Measurements from ENCODE around the gene VENTX.

GRCh38 chr10:133247681-133248333, 10.2 kb downstream of the VENTX start:
- TF ChIP-seq, protein P1, sequence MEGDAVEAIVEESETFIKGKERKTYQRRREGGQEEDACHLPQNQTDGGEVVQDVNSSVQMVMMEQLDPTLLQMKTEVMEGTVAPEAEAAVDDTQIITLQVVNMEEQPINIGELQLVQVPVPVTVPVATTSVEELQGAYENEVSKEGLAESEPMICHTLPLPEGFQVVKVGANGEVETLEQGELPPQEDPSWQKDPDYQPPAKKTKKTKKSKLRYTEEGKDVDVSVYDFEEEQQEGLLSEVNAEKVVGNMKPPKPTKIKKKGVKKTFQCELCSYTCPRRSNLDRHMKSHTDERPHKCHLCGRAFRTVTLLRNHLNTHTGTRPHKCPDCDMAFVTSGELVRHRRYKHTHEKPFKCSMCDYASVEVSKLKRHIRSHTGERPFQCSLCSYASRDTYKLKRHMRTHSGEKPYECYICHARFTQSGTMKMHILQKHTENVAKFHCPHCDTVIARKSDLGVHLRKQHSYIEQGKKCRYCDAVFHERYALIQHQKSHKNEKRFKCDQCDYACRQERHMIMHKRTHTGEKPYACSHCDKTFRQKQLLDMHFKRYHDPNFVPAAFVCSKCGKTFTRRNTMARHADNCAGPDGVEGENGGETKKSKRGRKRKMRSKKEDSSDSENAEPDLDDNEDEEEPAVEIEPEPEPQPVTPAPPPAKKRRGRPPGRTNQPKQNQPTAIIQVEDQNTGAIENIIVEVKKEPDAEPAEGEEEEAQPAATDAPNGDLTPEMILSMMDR (IDR thresholded peaks at IDR 0.05 in 4 of 5, conservative IDR thresholded peaks at IDR 0.05 in 1 of 5) = no peak
- TF ChIP-seq POLR2A (IDR thresholded peaks at IDR 0.05) = no peak

All from gastrocnemius medialis (tissue), 4 donors.